ENCODE results near the gene WBP2.

Gene WBP2

GRCh38 chr17:75855310-75856061 lies at the start of gene WBP2:
Gene WBP2 (minus strand): TSS chr17:75855335. CDS start chr17:75855297, 38 bp downstream.
- peak; percentile 98 to 100 (median 98) for DNase-seq

GRCh38 chr17:75902406-75902805 lies 47.3 kb upstream of the WBP2 start:
- DNase-seq: no peak

GRCh38 chr17:75901727-75902126 lies 46.6 kb upstream of the WBP2 start:
- DNase-seq: no peak

GRCh38 chr17:75900691-75901533 lies 45.8 kb upstream of the WBP2 start:
- no peak for DNase-seq

- no peak for DNase-seq
Observed at GRCh38 chr17:75899767-75900468, 44.8 kb upstream of the WBP2 start.

GRCh38 chr17:75899353-75899752 lies 44.2 kb upstream of the WBP2 start:
- DNase-seq: no peak

GRCh38 chr17:75898791-75899190 lies 43.7 kb upstream of the WBP2 start:
- DNase-seq: no peak

- DNase-seq: no peak
Observed at GRCh38 chr17:75898065-75898464, 42.9 kb upstream of the WBP2 start.

GRCh38 chr17:75897160-75898019 lies 42.3 kb upstream of the WBP2 start:
- no peak for DNase-seq

GRCh38 chr17:75896415-75897159 lies 41.5 kb upstream of the WBP2 start, which contains the start of gene TRIM65:
Gene TRIM65 (minus strand): TSS chr17:75896951. CDS start chr17:75896937, 14 bp downstream.
- DNase-seq: peak; percentile 70 to 84 (median 83)

- peak in 1 of 3 experiments; percentile 24 for DNase-seq
Observed at GRCh38 chr17:75895370-75896155, 40.4 kb upstream of the WBP2 start.

GRCh38 chr17:75894049-75894733 lies 39.1 kb upstream of the WBP2 start:
- DNase-seq: no peak

- no peak for DNase-seq
Observed at GRCh38 chr17:75893305-75894048, 38.3 kb upstream of the WBP2 start.

GRCh38 chr17:75892556-75893224 lies 37.6 kb upstream of the WBP2 start:
- no peak for DNase-seq

- DNase-seq: no peak
Observed at GRCh38 chr17:75891605-75892555, 36.7 kb upstream of the WBP2 start.

GRCh38 chr17:75891022-75891604 lies 36.0 kb upstream of the WBP2 start:
- DNase-seq: no peak

- no peak for DNase-seq
Observed at GRCh38 chr17:75889454-75889853, 34.3 kb upstream of the WBP2 start.

Measured in NCI-H1417 (cell line).